ENCODE measurements around the gene FAM83B. TPM values are rescaled to one million over a fixed set of nuclear protein-coding genes. Genes with fewer than 3 reads are reported as not detected.

The FAM83B gene
- total and polyA plus RNA-seq, 2 donors (not counting 3 experiments of a cell fraction or from before 2014, with no cell fraction given), result not detected

GRCh38 chr6:54860739-54861138 is 14.2 kb downstream of the FAM83B start:
- H3K36me3 ChIP-seq (ENCODE audit: control insufficient read depth in 2 of 2, extremely low read depth in 1 of 2, insufficient read depth in 2 of 2, low read length in 2 of 2), result no peaks in the 10 kb centered on the region
- H3K9ac ChIP-seq (replicated peaks; ENCODE audit: extremely low read depth, insufficient read depth, low read length), result no peak overlapping the region
- H3K4me3 ChIP-seq (replicated peaks in 1 of 3; ENCODE audit: insufficient read depth in 1 of 3, low read depth in 1 of 3, low read length in 3 of 3), result no peak overlapping the region
- no peak overlapping the region for H3K4me2 ChIP-seq (ENCODE audit: insufficient read depth, low read length)
- CTCF ChIA-PET, result no interaction called here
- POLR2A ChIA-PET, result no interaction called here
- H3K79me2 ChIP-seq (ENCODE audit: control insufficient read depth, insufficient read depth, low read length), result no peaks in the 10 kb centered on the region
- no peak for DNase-seq (ENCODE audit: low read depth, low spot score)
- no peak overlapping the region for H3K27ac ChIP-seq (ENCODE audit: insufficient read depth, low read depth, low read length)
- no TSS peak for BruUV-seq (replicated peaks)
- no peaks in the 10 kb centered on the region for H3K9me3 ChIP-seq (replicated peaks; ENCODE audit: control insufficient read depth, insufficient read depth, low read length)
- intact Hi-C loops (cut with micrococcal nuclease) (no loop called here), dilution Hi-C loops (cut with MboI; ENCODE audit: extremely low pct_ligation_motif_present, low sequenced_read_pairs) (no loop called here)
- no peaks in the 10 kb centered on the region for H3K9me1 ChIP-seq (replicated peaks; ENCODE audit: control insufficient read depth, extremely low read depth, insufficient read depth, low read length)
- no peaks in the 10 kb centered on the region for H4K20me1 ChIP-seq (replicated peaks; ENCODE audit: control insufficient read depth, extremely low read depth, insufficient read depth, low read length)
- H3K4me1 ChIP-seq (ENCODE audit: control insufficient read depth, extremely low read depth, insufficient read depth, low read length), result no peaks in the 10 kb centered on the region
- peaks cover 0 to 2% of the 10 kb centered on the region in 2 experiments for H3K27me3 ChIP-seq (ENCODE audit: control insufficient read depth in 2 of 2, insufficient read depth in 2 of 2, low read length in 2 of 2)
- no peak for FAIRE-seq
- TF ChIP-seq JUN (IDR thresholded peaks at IDR 0.05; ENCODE audit: borderline replicate concordance, insufficient read depth, insufficient read length, low read depth), result no peak
- no peak for TF ChIP-seq POLR2A (IDR thresholded peaks at IDR 0.05; ENCODE audit: low read depth, low read length)
- no peak for TF ChIP-seq GATA2 (IDR thresholded peaks at IDR 0.05; ENCODE audit: insufficient read depth, insufficient read length, low read depth, low read length)
- H2AFZ ChIP-seq (ENCODE audit: low read depth, low read length), result no peak overlapping the region

DNA sequence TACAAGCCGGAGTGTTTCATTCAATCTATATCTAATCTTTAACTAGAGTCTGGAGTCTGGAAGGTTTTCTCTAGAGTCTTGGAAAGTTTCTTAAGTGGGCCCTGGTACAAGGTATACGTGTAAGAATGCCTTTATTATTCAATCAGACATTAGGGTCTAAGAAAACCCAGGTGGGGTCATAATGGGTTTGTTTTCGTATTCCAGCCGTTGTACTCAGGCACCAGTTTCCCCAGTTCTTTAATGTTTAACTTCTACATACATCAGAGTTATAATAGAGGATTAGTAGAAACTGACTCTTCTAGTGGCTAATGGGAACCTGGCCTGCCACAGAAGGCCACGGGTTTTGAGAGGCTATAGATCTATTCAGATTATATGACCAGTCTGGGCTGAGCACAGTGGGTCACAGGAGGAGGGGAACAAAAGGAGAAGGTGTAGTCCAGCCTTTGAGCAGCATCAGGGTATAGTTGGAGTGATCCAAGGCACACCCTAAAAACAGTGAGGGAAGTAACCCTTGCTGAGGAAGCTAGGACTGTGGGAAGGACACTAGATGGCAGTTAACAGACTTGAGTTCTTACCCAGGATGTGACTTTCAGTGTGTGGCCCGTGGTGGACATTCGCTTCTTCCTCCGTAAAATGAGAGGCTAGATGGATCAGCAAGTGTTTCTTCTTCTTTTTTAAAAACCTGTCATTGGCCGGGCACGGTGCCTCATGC is 15.5 kb downstream of the FAM83B start:
- ChIA-PET POLR2A (no interaction called here), CTCF (no interaction called here)
- no TSS peak for BruUV-seq (replicated peaks)
- no peak overlapping the region for H3K9ac ChIP-seq (replicated peaks; ENCODE audit: extremely low read depth, insufficient read depth, low read length)
- no peak for FAIRE-seq
- no peaks in the 10 kb centered on the region for H3K9me3 ChIP-seq (replicated peaks; ENCODE audit: control insufficient read depth, insufficient read depth, low read length)
- intact Hi-C loops (cut with micrococcal nuclease), result no loop called here
- no peak overlapping the region for H3K27ac ChIP-seq (ENCODE audit: insufficient read depth, low read depth, low read length)
- H4K20me1 ChIP-seq (replicated peaks; ENCODE audit: control insufficient read depth, extremely low read depth, insufficient read depth, low read length), result no peaks in the 10 kb centered on the region
- TF ChIP-seq GATA2 (IDR thresholded peaks at IDR 0.05; ENCODE audit: insufficient read depth, insufficient read length, low read depth, low read length) (no peak), MAX (IDR thresholded peaks at IDR 0.05; ENCODE audit: insufficient read depth, insufficient read length) (no peak), JUN (IDR thresholded peaks at IDR 0.05; ENCODE audit: borderline replicate concordance, insufficient read depth, insufficient read length, low read depth) (no peak), FOS (IDR thresholded peaks at IDR 0.05; ENCODE audit: borderline replicate concordance, insufficient read depth, low read length) (no peak), MYC (IDR thresholded peaks at IDR 0.05; ENCODE audit: low read depth, low read length) (no peak), POLR2A (IDR thresholded peaks at IDR 0.05; ENCODE audit: low read depth, low read length) (no peak), EZH2 (IDR thresholded peaks at IDR 0.05; ENCODE audit: borderline replicate concordance, low read depth, low read length, severe bottlenecking) (no peak), POLR2AphosphoS5 (IDR thresholded peaks at IDR 0.05; ENCODE audit: insufficient read depth, low read depth, low read length) (no peak)
- TF ChIP-seq, protein P1, sequence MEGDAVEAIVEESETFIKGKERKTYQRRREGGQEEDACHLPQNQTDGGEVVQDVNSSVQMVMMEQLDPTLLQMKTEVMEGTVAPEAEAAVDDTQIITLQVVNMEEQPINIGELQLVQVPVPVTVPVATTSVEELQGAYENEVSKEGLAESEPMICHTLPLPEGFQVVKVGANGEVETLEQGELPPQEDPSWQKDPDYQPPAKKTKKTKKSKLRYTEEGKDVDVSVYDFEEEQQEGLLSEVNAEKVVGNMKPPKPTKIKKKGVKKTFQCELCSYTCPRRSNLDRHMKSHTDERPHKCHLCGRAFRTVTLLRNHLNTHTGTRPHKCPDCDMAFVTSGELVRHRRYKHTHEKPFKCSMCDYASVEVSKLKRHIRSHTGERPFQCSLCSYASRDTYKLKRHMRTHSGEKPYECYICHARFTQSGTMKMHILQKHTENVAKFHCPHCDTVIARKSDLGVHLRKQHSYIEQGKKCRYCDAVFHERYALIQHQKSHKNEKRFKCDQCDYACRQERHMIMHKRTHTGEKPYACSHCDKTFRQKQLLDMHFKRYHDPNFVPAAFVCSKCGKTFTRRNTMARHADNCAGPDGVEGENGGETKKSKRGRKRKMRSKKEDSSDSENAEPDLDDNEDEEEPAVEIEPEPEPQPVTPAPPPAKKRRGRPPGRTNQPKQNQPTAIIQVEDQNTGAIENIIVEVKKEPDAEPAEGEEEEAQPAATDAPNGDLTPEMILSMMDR (IDR thresholded peaks at IDR 0.05; ENCODE audit: extremely low read depth in 1 of 2, insufficient read depth in 1 of 2, low read depth in 1 of 2, low read length in 2 of 2), result no peak
- H3K4me1 ChIP-seq (ENCODE audit: control insufficient read depth, extremely low read depth, insufficient read depth, low read length), result no peaks in the 10 kb centered on the region
- DNase-seq (ENCODE audit: low read depth, low spot score), result no peak
- H3K9me1 ChIP-seq (replicated peaks; ENCODE audit: control insufficient read depth, extremely low read depth, insufficient read depth, low read length), result no peaks in the 10 kb centered on the region
- H3K4me2 ChIP-seq (ENCODE audit: insufficient read depth, low read length), result no peak overlapping the region
- peaks cover 0 to 2% of the 10 kb centered on the region in 2 experiments for H3K27me3 ChIP-seq (ENCODE audit: control insufficient read depth in 2 of 2, insufficient read depth in 2 of 2, low read length in 2 of 2)
- dilution Hi-C loops (cut with MboI; ENCODE audit: extremely low pct_ligation_motif_present, low sequenced_read_pairs), result no loop called here
- H3K4me3 ChIP-seq (replicated peaks in 1 of 3; ENCODE audit: insufficient read depth in 1 of 3, low read depth in 1 of 3, low read length in 3 of 3), result no peak overlapping the region
- H3K36me3 ChIP-seq (ENCODE audit: control insufficient read depth in 2 of 2, extremely low read depth in 1 of 2, insufficient read depth in 2 of 2, low read length in 2 of 2), result no peaks in the 10 kb centered on the region
- H3K79me2 ChIP-seq (ENCODE audit: control insufficient read depth, insufficient read depth, low read length), result no peaks in the 10 kb centered on the region
- H2AFZ ChIP-seq (ENCODE audit: low read depth, low read length), result no peak overlapping the region

All from endothelial cell of umbilical vein (primary cell).